SK-N-MC (cell line): Measurements from ENCODE around the gene TNFRSF14.

Source experiments
- DNase-seq: peaks from one replicate; pipeline ENCODE4 v3.0.0-alpha.2; 2011; ENCODE audit warnings: low read depth, low spot score
- H3K27ac ChIP-seq: fragments of 200-600 bp; sonication (generic); 2 replicates; pipeline ENCODE4 v1.5.1; 2016; ENCODE audit warnings: mixed run types
- H3K36me3 ChIP-seq: fragments of 200-600 bp; sonication (generic); 2 replicates; pipeline ENCODE4 v1.6.1; 2017; ENCODE audit warnings: antibody characterized with exemption, low read length, mixed read lengths; ENCODE audit not compliant: insufficient read depth
- H3K4me3 ChIP-seq: fragments of 200-600 bp; sonication (generic); 2 replicates; pipeline ENCODE4 v1.5.1; 2016
- H3K9ac ChIP-seq: fragments of 200-600 bp; sonication (generic); 2 replicates; pipeline ENCODE4 v1.8.0; 2017; ENCODE audit warnings: mixed run types, mixed read lengths; ENCODE audit not compliant: insufficient read length
- H3K9me3 ChIP-seq: fragments of 200-600 bp; sonication (generic); 2 replicates; pipeline ENCODE4 v1.6.1; 2017; ENCODE audit warnings: low read depth, mild to moderate bottlenecking, antibody characterized with exemption, low read length, moderate library complexity, mixed read lengths
- EZH2 ChIP-seq: fragments of 200-600 bp; sonication (generic); IDR thresholded peaks from one replicate; pipeline ENCODE4 v1.6.1; 2017; ENCODE audit warnings: antibody characterized with exemption
- FOXP2 ChIP-seq: optimal IDR thresholded peaks from 2 replicates; pipeline ENCODE3; 2011; ENCODE audit warnings: mild to moderate bottlenecking, moderate library complexity; ENCODE audit not compliant: insufficient read depth; ENCODE audit errors: extremely low read length, control extremely low read depth
- POLR2AphosphoS5 ChIP-seq: IDR thresholded peaks from 2 replicates; pipeline ENCODE4 v1.6.1; 2012; ENCODE audit warnings: mild to moderate bottlenecking, low read depth, low read length, borderline replicate concordance

Gene TNFRSF14

DNA sequence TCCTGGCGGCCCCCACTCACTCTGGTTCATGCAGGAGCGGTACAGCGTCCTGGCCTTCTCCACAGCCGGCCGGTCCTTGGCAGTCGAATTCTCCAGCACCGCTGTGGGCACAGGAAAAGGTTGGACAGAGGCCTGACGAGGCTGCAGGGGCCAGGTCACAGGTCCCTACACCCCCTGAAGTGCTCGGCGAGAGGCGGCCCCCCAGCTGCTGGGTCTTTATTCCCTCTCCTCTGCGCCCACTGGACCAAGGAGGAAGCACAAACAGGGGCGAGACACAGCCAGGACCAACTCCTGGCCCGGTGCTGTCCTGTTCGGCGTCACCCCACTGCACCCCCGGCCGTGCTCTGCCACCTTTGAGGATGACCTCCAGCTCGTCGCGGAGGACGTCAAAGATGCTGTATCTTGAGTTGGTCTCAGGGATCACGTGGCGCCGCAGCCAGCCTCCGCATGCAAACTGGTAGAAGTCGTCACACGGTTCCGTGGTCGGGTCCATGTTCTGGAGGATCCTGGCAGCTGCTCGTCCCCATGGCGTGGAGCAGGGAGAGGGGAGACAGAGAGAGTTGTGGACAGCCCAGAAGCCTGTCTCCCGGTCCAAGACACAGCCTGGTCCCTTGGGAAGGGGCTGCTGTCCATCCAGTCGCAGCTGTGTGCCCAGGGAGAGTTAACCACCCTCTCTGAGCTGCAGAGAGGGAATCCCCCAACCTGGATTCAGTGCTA, 53.3 kb downstream of the TNFRSF14 start:
- Histone ChIP-seq H3K27ac (no peak overlapping the region), H3K9me3 (no peaks in the 10 kb centered on the region), H3K4me3 (no peak overlapping the region), H3K9ac (no peak overlapping the region), H3K36me3 (no peaks in the 10 kb centered on the region)
- no peak for DNase-seq
- TF ChIP-seq FOXP2 (no peak), EZH2 (no peak), POLR2AphosphoS5 (no peak)

DNA sequence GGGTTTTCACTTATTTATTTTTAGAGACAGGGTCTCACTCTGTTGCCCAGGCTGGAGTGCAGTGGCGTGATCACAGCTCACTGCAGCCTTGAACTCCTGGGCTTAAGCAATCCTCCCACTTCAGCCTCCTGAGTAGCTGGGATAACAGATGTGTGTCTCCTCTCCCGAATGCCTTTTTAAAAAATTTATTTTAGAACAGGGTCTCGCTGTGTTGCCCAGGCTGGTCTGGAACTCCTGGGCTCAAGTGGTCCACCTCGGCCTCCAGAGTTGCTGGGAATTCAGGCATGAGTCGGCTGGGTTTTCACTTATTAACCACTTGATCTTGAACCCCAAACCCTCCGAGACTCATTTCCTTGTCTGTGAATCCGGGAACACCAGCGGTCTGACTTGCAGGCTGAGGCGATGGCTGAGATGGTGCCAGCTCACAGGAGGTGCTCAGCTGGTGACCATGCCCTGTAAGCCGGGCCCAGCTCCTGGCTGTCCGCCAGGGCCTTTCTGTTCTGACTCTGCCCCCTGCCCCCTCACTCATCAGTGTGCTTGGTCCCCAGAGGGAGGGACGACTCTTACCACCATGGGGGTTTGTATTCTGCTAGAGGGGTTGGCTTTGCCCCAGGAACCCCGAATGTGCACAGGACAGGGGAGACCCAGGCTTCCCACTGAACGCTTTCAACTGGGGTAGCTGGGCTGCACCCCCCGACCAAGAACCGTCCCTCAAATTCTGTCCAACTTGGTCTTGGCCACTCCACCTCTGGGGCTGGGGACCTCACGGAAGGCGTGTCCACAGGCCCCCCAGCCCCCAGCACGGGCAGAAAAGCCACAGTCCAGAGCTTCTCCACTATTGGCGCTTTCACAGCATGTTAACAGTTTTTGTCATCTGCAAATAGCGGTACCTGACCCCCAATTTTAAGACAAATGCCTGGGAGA, 54.1 kb downstream of the TNFRSF14 start:
- Histone ChIP-seq H3K4me3 (no peak overlapping the region), H3K36me3 (no peaks in the 10 kb centered on the region)
- DNase-seq, result no peak

DNA sequence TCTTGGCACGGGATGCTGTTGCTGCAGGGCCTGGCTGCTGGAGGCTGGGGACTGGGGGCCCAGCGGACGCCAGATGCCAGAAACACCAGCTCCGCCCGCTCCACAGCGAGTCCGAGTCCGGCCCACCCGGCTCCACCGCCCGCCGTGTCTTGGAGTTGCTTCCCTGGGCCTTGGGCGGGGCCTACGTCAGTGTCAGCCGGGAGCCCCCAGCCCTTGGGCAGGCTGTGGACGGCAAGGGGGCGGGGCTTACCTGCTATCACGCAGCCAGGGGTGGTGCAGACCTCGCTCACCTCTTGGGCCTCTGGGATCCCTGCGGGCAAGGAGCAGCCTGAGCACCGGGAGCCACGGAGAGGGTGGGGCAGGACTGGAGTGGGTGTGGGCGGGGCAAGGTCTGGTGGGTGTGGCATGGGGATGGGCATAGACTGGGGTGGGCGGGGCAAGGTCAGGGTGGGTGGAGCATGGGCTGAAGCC, 54.9 kb downstream of the TNFRSF14 start:
- no peak for DNase-seq
- H3K4me3 ChIP-seq, result peak overlapping the region; percentile 28; the same call in 1 of the 2 replicates

More for the DNA sequence above, 54.1 kb downstream of the TNFRSF14 start:
- H3K27ac ChIP-seq, result no peak overlapping the region
- no peaks in the 10 kb centered on the region for H3K9me3 ChIP-seq
- TF ChIP-seq EZH2, result no peak
- TF ChIP-seq POLR2AphosphoS5, result no peak
- no peak overlapping the region for H3K9ac ChIP-seq

DNA sequence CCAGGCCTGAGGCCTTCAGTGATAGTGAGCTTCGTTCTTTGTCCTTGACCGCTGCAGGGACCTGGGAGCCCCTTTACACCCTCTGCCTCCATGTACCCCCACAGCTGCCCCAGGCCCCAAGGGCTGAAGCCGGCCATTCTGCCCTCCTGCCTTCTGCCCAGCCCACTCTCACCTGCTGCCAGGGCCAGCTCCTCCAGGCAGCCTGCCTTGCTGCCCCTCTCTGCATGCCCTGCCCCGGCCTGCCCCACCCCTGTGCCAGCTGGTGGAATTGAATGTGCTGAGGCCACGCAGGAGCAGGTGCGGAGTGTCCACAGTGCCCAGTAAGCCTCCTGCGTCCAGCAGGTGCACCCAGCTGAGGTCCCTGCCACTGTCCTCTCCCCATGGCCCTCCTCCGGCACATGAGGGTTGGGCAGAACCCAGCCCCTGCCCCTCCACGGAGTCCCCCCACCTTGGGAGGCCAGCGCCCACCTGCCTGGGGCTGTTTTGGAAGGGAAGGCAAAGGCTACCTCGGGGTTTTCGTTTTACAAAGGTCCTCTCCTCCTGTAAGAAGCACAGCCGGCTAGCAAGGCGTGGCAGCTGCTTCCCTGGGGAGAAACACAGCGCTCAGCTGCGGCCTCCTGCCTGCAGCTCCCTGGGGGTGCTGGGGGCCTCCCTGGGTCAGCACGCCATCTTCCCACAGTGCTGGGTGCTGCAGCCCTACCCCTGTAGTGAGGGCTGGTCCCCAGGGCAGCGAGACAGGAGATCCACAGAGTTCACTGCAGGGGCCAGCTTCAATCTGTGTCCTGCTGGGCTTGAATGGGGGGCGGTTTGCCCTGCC, 55.7 kb downstream of the TNFRSF14 start:
- no peak overlapping the region for H3K9ac ChIP-seq
- no peak overlapping the region for H3K4me3 ChIP-seq
- no peak for DNase-seq
- no peaks in the 10 kb centered on the region for H3K9me3 ChIP-seq
- no peaks in the 10 kb centered on the region for H3K36me3 ChIP-seq
- TF ChIP-seq FOXP2 (no peak), POLR2AphosphoS5 (no peak), EZH2 (no peak)
- no peak overlapping the region for H3K27ac ChIP-seq

More for the DNA sequence above, 54.9 kb downstream of the TNFRSF14 start:
- H3K9me3 ChIP-seq, result no peaks in the 10 kb centered on the region
- no peak overlapping the region for H3K9ac ChIP-seq
- TF ChIP-seq POLR2AphosphoS5 (no peak), FOXP2 (no peak), EZH2 (no peak)
- no peak overlapping the region for H3K27ac ChIP-seq
- no peaks in the 10 kb centered on the region for H3K36me3 ChIP-seq

DNA sequence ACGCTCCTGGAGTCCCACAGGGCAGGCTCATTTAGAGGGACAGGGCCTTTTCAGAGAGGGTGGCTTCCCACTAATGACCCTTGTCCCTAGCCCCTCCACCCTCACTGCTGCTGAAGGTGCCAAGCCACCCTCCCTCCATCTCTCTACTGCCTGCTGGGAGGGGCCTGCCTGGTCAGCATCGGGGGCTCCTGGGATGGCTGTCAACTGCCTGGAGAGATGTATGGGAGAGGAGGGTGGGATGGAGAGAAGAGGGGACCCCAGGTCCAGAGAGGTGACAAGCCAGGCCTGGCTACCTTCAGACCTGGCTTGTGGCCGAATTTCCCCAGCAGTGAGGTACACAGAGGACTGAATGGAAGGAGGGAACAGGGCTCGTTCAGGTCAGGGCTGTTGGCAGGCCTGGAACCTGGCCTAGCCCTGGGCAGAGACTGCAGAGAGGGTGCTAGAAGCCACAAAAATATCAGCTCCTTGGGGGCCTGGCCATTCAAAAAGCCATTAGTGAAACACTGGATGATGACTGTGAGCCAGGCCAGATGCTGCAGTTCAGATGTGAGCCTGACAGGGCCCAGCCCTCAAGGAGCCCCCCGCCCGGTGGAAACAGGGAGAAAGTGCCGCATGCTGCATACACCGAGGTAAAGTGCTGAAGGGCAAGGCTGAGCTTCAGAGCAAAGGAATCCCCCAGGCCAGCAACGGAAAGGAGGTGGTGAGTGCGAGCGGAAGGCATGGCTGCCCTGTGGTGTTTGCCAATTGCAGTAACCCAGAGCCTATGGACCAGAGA, 56.6 kb downstream of the TNFRSF14 start:
- H3K9me3 ChIP-seq, result no peaks in the 10 kb centered on the region
- H3K4me3 ChIP-seq, result no peak overlapping the region
- DNase-seq, result no peak
- TF ChIP-seq EZH2 (no peak), POLR2AphosphoS5 (no peak), FOXP2 (no peak)
- H3K27ac ChIP-seq, result no peak overlapping the region
- H3K36me3 ChIP-seq, result no peaks in the 10 kb centered on the region
- no peak overlapping the region for H3K9ac ChIP-seq
